22Rv1 (cell line): ENCODE results near the gene ITPR1.

Experiments
- ZFX ChIP-seq: fragments of 450-650 bp; IDR thresholded peaks from 2 replicates; pipeline ENCODE4 v1.6.1; 2017; ENCODE audit warnings: antibody characterized with exemption, borderline replicate concordance
- TF ChIP-seq, protein P1 (sequence below): fragments of 450-650 bp; IDR thresholded peaks from 2 replicates; pipeline ENCODE4 v1.5.1; 2017; ENCODE audit warnings: mild to moderate bottlenecking

DNA sequence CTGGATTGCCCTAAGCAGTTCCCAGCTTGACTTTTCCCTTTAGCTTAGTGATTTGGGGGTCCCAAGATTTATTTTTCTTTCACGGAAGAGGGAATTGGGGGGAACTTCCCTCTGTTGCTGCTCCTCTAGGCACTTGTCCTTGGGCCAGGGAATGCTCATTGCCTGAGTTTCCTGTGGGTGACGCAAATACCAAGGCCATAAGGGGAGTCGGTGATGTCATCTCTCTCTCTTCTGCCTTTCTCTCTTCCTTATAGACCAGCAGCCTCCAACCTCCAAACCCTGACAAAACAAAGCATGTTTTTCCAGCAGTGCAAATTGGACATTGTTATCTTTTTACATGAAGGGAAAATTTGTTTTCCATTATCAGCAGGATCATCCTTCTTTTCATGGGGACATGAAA, 120.2 kb downstream of the ITPR1 start:
- TF ChIP-seq, protein P1, sequence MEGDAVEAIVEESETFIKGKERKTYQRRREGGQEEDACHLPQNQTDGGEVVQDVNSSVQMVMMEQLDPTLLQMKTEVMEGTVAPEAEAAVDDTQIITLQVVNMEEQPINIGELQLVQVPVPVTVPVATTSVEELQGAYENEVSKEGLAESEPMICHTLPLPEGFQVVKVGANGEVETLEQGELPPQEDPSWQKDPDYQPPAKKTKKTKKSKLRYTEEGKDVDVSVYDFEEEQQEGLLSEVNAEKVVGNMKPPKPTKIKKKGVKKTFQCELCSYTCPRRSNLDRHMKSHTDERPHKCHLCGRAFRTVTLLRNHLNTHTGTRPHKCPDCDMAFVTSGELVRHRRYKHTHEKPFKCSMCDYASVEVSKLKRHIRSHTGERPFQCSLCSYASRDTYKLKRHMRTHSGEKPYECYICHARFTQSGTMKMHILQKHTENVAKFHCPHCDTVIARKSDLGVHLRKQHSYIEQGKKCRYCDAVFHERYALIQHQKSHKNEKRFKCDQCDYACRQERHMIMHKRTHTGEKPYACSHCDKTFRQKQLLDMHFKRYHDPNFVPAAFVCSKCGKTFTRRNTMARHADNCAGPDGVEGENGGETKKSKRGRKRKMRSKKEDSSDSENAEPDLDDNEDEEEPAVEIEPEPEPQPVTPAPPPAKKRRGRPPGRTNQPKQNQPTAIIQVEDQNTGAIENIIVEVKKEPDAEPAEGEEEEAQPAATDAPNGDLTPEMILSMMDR: no peak
- TF ChIP-seq ZFX: no peak
